Spinal cord (tissue), 10 donors: ENCODE results near the gene CPNE5. TPM values are rescaled to one million over a fixed set of nuclear protein-coding genes. Genes with fewer than 3 reads are reported as not detected.
A peak's percentile ranks its signal among the peaks of the same experiment; 100 is the strongest.

Experiments used
- DNase-seq, 6 donors: peaks; one replicate each; pipeline versions ENCODE4 v3.0.0 to v3.0.0-alpha.2; 2013 to 2015; ENCODE audit warnings: low spot score in 6 of 6, low read depth in 4 of 6
- H3K27ac ChIP-seq: one replicate; pipeline ENCODE4 v1.5.1; 2013; ENCODE audit warnings: low read depth, low read length, control low read depth
- H3K27me3 ChIP-seq: one replicate; pipeline ENCODE4 v1.6.1; 2013; ENCODE audit warnings: low read length; ENCODE audit not compliant: control insufficient read depth, insufficient read depth
- H3K36me3 ChIP-seq: one replicate; pipeline ENCODE4 v1.6.1; 2013; ENCODE audit warnings: low read length; ENCODE audit not compliant: control insufficient read depth, insufficient read depth
- H3K4me1 ChIP-seq: one replicate; pipeline ENCODE4 v1.6.1; 2013; ENCODE audit warnings: low read length; ENCODE audit not compliant: control insufficient read depth, insufficient read depth
- H3K4me3 ChIP-seq: one replicate; pipeline ENCODE4 v1.5.1; 2013; ENCODE audit warnings: low read depth, low read length, control low read depth
- H3K9me3 ChIP-seq: one replicate; pipeline ENCODE4 v1.6.1; 2013; ENCODE audit warnings: low read length; ENCODE audit not compliant: control insufficient read depth, insufficient read depth
- WGBS: methylation state at CpG from one replicate; pipeline ENCODE4 v1.1.5; 2013; ENCODE audit warnings: missing lambda C conversion rate; ENCODE audit not compliant: insufficient coverage; 5-methylcytosine and 5-hydroxymethylcytosine counted together
- polyA plus RNA-seq, 2 donors: library from polyadenylated mRNA; unstranded; fragments of 120-200 nt; gene quantifications; one replicate each; pipeline ENCODE4 v1.2.1, GENCODE V29; 2013; ENCODE audit not compliant: insufficient read length in 2 of 2
- total RNA-seq, 2 donors: library from RNA; depleted of rRNA in 1 of 2; stranded (reverse); fragments of 120-200 nt in 1 of 2; fragments of >200 nt in 1 of 2; gene quantifications; one replicate each; pipeline versions ENCODE4 v1.2.3 to v1.2.4, GENCODE V29; 2013 to 2014
- donor health status: healthy.

CPNE5 gene
- total and polyA plus RNA-seq, 4 donors: 9.6 to 88.4 (median 52.8) TPM

GRCh38 chr6:36776167-36776566 is 63.1 kb downstream of the CPNE5 start:
- H3K27me3 ChIP-seq: no peaks in the 10 kb centered on the region
- 92% methylated on average over 4 of the region's 5 CpGs for WGBS
- DNase-seq: no peak

GRCh38 chr6:36774331-36774730 is 64.9 kb downstream of the CPNE5 start:
- Histone ChIP-seq H3K27ac (no peak overlapping the region), H3K36me3 (peaks cover 59% of the 10 kb centered on the region), H3K4me3 (no peak overlapping the region), H3K9me3 (no peaks in the 10 kb centered on the region), H3K27me3 (no peaks in the 10 kb centered on the region), H3K4me1 (peaks cover 75% of the 10 kb centered on the region)
- peak in 2 of 6 donors; percentile 46 to 90 for DNase-seq
- 90% methylated on average over 2 of the region's 5 CpGs for WGBS

More at GRCh38 chr6:36776167-36776566, 63.1 kb downstream of the CPNE5 start:
- peaks cover 64% of the 10 kb centered on the region for H3K4me1 ChIP-seq
- peaks cover 59% of the 10 kb centered on the region for H3K36me3 ChIP-seq
- H3K27ac ChIP-seq: no peak overlapping the region
- no peaks in the 10 kb centered on the region for H3K9me3 ChIP-seq
- no peak overlapping the region for H3K4me3 ChIP-seq

- Histone ChIP-seq H3K27me3 (no peaks in the 10 kb centered on the region), H3K36me3 (peaks cover 55% of the 10 kb centered on the region), H3K4me3 (no peak overlapping the region), H3K4me1 (peaks cover 76% of the 10 kb centered on the region), H3K9me3 (no peaks in the 10 kb centered on the region), H3K27ac (no peak overlapping the region)
- WGBS: 36% methylated on average over 7 of the region's 8 CpGs
- peak in 2 of 6 donors; percentile 52 to 61 for DNase-seq
Observed at GRCh38 chr6:36772397-36772796, 66.8 kb downstream of the CPNE5 start.

GRCh38 chr6:36771145-36771544 is 68.1 kb downstream of the CPNE5 start:
- Histone ChIP-seq H3K27ac (no peak overlapping the region), H3K4me1 (peaks cover 76% of the 10 kb centered on the region), H3K27me3 (no peaks in the 10 kb centered on the region), H3K36me3 (peaks cover 44% of the 10 kb centered on the region), H3K9me3 (no peaks in the 10 kb centered on the region), H3K4me3 (no peak overlapping the region)
- 80% methylated on average over 1 of the region's 2 CpGs for WGBS
- DNase-seq: no peak

GRCh38 chr6:36769676-36770499 is 69.4 kb downstream of the CPNE5 start:
- no peak for DNase-seq
- Histone ChIP-seq H3K9me3 (no peaks in the 10 kb centered on the region), H3K27me3 (no peaks in the 10 kb centered on the region), H3K4me3 (no peak overlapping the region), H3K36me3 (peaks cover 46% of the 10 kb centered on the region), H3K27ac (peak overlapping the region; percentile 74), H3K4me1 (peaks cover 87% of the 10 kb centered on the region)
- WGBS: 47% methylated on average over 17 of the region's 18 CpGs

- 15% methylated on average over 4 of the region's 7 CpGs for whole genome bisulfite sequencing
- no peaks in the 10 kb centered on the region for H3K9me3 ChIP-seq
Observed at GRCh38 chr6:36769183-36769675, 70.0 kb downstream of the CPNE5 start.

GRCh38 chr6:36766399-36766945 is 72.8 kb downstream of the CPNE5 start:
- H3K9me3 ChIP-seq: no peaks in the 10 kb centered on the region
- DNase-seq: no peak
- H3K4me3 ChIP-seq: no peak overlapping the region
- 70% methylated on average over 2 of the region's 10 CpGs for WGBS
- H3K36me3 ChIP-seq: peaks cover 23% of the 10 kb centered on the region
- no peak overlapping the region for H3K27ac ChIP-seq
- H3K27me3 ChIP-seq: no peaks in the 10 kb centered on the region
- peaks cover 66% of the 10 kb centered on the region for H3K4me1 ChIP-seq

More at GRCh38 chr6:36769183-36769675, 70.0 kb downstream of the CPNE5 start:
- peaks cover 85% of the 10 kb centered on the region for H3K4me1 ChIP-seq
- peak overlapping the region; percentile 74 for H3K27ac ChIP-seq
- peaks cover 45% of the 10 kb centered on the region for H3K36me3 ChIP-seq
- H3K4me3 ChIP-seq: no peak overlapping the region
- H3K27me3 ChIP-seq: no peaks in the 10 kb centered on the region
- DNase-seq: peak in 2 of 6 donors; percentile 80 to 82

- no peak overlapping the region for H3K27ac ChIP-seq
- peaks cover 18% of the 10 kb centered on the region for H3K36me3 ChIP-seq
- WGBS: 18% methylated on average over 10 of the region's 17 CpGs
- peaks cover 67% of the 10 kb centered on the region for H3K4me1 ChIP-seq
- no peaks in the 10 kb centered on the region for H3K9me3 ChIP-seq
- H3K4me3 ChIP-seq: no peak overlapping the region
- DNase-seq: peak in 5 of 6 donors; percentile 62 to 93 (median 79)
- H3K27me3 ChIP-seq: no peaks in the 10 kb centered on the region
Observed at GRCh38 chr6:36765594-36766398, 73.4 kb downstream of the CPNE5 start.

- no peaks in the 10 kb centered on the region for H3K9me3 ChIP-seq
- no peak overlapping the region for H3K27ac ChIP-seq
Observed at GRCh38 chr6:36765190-36765589, 74.1 kb downstream of the CPNE5 start.

More at GRCh38 chr6:36765190-36765589, 74.1 kb downstream of the CPNE5 start:
- 65% methylated on average over 6 of the region's 10 CpGs for WGBS
- Histone ChIP-seq H3K36me3 (peaks cover 23% of the 10 kb centered on the region), H3K4me3 (no peak overlapping the region), H3K27me3 (no peaks in the 10 kb centered on the region), H3K4me1 (peaks cover 68% of the 10 kb centered on the region)
- DNase-seq: no peak
